Measurements from ENCODE around the gene NEU1.

GRCh38 chr6:31880616-31881015, 18.0 kb upstream of the NEU1 start:
- no peak for TF ChIP-seq CTCF (IDR thresholded peaks at IDR 0.05)
- TF ChIP-seq POLR2A (IDR thresholded peaks at IDR 0.05): no peak
